Mesenteric fat pad (tissue), 1 donor: Measurements from ENCODE around the gene IL4I1. TPM values are rescaled to one million over a fixed set of nuclear protein-coding genes. Genes with fewer than 3 reads are reported as not detected.
"Not testable (repeated sequence)": the region's sequence is repeated elsewhere in the genome, so short reads cannot be mapped to it uniquely, and the experiment has no call there.

Source experiments
- DNase-seq: peaks from one replicate; pipeline ENCODE4 v3.0.0-alpha.2; 2020; ENCODE audit warnings: low spot score
- long read RNA-seq: library from polyadenylated mRNA; unstranded; transcript quantifications from one replicate; pipeline ENCODE4 v2.0.0, GENCODE V29; 2020
- total RNA-seq: library from RNA; stranded (reverse); fragmentation: NEBNext Ultra II Directional; extraction: Animal tissue kit (Norgen Biotek cat#: 25700); gene quantifications from one replicate; pipeline ENCODE4 v1.2.1, GENCODE V29; 2021
- donor health status: DM: yes; HTN: yes; CAD: no.

IL4I1 gene, protein sequence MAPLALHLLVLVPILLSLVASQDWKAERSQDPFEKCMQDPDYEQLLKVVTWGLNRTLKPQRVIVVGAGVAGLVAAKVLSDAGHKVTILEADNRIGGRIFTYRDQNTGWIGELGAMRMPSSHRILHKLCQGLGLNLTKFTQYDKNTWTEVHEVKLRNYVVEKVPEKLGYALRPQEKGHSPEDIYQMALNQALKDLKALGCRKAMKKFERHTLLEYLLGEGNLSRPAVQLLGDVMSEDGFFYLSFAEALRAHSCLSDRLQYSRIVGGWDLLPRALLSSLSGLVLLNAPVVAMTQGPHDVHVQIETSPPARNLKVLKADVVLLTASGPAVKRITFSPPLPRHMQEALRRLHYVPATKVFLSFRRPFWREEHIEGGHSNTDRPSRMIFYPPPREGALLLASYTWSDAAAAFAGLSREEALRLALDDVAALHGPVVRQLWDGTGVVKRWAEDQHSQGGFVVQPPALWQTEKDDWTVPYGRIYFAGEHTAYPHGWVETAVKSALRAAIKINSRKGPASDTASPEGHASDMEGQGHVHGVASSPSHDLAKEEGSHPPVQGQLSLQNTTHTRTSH
- 2.3 TPM for total RNA-seq
- long read RNA-seq, transcript IL4I1-202 (8 exons, 1,863 nt): major isoform, 28 of 30 reads
- long read RNA-seq, partial matches to known transcripts: 2 of 30 reads
- long read RNA-seq, other reads (novel, unspliced or antisense): 0 of 30 reads

DNA sequence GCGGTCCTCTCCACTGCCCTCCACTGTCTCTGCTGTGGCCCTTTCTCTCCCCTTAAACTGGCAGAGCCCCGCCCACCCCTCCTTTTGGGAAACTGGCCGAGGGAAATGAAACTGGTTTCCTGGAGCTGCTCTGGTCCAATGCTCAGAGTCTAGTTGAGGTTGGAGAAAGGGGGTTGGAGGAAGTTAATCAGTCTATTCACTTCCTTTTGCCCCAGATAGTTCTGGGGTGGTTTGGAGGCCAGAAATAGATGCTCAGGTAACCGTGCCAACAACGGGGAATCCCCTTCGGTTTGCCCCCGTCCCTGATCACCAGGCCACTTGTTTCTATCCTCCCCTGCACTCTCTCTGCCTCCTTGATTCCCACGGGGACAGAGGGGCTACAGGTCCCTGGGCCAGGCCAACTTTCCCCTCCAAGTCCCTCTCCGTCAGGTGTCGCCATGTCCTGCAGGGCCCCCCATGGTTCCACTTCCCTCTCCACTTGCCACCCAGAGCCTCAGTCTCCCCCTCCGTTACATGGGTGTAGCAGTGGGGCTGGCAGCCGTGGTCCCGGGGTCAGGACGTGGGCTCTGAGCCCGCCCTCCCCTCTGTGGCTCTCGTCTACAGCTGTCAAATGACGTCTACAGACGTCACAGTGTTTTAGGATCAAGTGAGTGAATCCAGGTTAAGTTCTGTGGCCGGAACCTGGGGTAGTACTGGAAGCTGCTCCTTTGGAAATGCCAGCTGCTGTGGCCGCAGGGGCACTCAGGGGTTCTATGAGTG, at the start of gene IL4I1:
TSS of gene IL4I1 (minus strand) at position 25 of the 759 bp plus-strand sequence. CDS start 727 bp downstream, outside the sequence.
- no peak for DNase-seq

DNA sequence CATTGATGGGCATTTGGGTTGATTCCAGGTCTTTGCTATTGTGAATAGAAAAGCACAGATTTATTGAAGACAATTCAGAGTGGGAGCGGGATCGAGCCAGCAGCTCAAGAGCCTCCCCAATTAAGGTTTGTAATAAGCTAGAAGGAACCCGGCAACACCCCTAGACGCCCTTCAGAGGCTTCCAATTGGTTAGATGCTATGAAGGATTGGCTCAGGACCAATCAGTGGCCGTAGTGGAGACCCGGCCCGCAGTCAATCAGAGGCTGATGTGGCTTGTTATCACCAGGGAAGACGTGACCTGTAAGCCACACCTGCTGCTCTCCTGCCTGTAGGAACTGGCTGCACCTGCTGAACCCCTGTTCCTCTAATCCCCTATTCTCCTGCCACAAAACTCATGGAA, 49.7 kb upstream of the IL4I1 start:
- no peak for DNase-seq

DNA sequence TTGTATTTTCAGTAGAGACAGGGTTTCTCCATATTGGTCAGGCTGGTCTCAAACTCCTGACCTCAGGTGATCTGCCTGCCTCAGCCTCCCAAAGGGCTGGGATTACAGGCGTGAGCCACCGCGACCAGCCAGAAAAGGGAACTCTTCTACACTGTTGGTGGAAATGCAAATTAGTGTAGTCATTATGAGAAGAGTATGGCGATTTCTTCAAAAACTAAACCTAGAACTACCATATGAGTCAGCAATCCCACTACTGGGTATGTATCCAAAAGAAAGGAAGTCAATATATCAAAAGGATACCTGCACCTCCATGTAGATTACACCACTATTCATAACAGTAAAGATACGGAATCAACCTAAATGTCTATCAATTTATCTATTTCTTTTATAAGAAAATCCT, 47.9 kb upstream of the IL4I1 start:
- DNase-seq: not testable (repeated sequence)

DNA sequence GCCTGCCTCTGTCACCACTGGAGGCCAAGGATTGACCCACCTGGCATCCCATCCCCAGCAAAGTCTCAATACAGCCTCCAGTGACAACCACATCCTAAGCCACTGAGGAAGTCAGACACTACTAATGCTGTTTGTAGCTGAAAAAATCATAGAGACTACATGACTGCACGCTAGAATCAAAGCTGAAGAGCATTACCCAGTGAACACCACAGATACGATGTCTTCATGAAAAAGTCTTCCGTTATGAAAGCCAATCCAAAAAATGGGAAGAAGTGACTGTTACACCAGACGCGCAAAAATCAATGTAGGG, 43.8 kb upstream of the IL4I1 start:
- DNase-seq: no peak

DNA sequence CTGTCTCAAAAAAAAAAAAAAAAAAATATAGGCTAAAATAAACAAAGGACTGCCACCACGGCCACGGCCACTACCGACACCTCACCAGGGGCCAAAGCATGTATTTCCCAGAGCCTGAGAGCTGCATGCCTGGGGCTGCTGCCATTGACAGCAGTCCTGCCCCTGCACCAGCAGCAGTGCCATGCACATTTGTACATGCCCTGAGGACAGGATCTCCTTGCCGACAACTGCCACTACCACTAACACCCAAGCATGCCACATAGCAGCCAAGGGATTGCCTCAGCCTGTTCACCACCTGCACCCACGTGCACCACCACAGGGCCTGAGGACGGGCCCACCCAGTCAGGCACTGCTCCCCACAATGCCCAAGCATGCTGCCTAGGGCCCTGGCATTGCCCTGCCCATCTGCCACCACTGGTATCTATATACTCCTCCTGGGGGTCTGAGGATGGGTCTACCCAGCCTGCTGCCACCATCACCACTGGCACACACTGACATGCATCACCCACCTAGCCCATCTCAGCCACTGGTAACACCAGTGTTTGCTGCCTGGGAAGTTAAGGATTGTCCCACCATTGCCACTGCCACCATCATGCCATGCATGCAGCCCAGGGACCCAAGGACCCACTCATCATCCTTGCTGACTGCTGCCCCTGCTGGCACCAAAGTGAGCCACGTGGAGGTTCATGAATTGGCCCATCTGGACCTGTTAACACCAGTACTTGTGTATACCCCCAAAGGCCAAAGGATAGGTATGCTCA, 43.2 kb upstream of the IL4I1 start:
- DNase-seq: no peak

DNA sequence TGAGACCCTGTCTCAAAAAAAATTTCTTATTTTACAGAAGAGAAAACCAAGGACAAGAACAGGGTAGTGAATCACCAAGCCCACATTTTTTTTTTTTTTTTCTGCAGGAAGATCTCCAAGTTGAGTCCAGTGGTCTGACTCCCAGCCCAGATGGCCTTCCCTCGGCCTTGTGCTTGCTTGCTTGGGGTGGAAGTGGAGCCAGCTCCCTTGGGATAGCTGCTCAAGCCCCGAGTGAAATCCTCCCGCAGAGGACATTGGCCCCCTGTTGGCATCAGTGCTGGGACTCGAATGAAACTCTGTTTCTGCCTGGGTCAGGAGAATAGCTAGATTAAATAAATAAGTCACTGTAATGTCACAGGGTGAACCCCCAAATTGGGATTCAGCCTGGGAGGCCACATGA, 42.0 kb upstream of the IL4I1 start:
- DNase-seq: no peak

DNA sequence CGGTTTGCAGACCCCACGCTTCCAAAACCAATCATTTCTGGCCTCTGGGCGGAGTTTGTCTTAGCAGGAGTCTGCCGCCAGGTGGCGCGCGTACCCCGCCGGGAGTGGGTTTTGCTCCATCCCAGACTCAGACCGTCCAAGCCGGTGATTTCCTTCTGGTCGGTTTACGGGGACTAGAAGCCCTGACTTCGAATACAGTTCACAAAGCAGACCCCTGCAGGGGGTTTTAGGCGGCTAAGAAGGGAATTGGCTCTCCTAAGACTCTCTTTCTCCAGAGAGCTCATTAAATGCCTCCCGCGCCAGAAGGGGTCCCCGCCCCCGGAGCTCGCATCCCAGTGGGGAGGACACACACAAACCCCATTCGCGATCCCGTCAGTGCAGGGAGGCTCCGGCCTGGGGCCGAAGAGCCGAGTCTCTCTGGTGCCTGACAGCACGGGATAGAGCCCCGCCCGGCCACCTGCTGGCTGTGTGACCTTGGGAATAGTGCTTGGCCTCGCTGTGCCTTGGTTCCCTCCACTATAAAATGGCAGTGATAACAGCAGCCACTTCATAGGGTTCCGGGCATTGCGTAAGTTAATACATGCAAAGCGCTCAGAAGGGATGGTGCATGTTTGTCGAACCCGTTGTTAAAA, 41.2 kb upstream of the IL4I1 start:
- peak; percentile 95 for DNase-seq

DNA sequence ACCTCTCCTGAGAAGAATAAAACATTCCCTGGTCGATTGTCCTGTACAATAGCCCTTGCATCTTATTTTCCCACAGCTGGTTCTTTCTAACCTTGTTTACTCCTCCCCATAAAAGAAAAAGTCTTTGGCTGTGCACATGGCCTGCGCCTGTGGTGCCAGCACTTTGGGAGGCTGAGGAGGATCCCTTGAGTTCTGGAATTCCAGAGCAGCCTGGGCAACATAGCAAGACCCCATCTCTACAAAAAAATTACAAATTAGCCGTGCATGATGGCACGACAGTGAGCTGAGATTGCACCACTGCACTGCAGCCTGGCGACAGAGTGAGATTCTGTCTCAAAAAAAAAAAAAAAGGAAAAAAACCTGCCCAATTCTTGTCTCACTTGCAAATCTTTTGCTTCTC, 39.9 kb upstream of the IL4I1 start:
- DNase-seq: no peak

DNA sequence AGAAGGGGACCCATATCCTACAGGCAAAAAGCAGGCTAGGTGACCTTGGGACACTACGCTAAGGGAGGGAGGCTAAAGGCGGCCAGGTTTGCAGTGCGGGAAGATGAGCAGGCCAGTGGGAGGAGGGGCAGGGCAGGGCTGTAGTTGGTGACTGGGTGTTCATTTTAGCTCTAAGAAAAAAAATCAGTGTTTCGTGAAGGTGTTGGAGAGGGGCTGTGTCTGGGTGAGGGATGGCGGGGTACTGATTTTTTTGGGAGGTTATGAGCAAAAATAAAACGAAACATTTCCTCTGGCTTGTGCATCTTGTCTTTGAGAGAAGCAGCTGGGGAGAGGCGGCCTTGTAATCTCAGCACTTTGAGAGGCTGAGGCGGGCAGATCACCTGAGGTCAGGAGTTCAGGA, 37.0 kb upstream of the IL4I1 start:
- DNase-seq: no peak

DNA sequence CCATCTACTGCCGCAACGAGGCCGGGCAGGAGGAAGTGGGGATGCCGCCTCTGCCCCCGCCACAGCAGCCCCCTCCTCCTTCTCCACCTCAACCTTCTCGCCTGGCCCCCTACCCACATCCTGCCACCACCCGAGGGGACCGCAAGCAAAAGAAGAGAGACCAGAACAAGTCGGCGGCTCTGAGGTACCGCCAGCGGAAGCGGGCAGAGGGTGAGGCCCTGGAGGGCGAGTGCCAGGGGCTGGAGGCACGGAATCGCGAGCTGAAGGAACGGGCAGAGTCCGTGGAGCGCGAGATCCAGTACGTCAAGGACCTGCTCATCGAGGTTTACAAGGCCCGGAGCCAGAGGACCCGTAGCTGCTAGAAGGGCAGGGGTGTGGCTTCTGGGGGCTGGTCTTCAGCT, 36.0 kb upstream of the IL4I1 start:
- no peak for DNase-seq

DNA sequence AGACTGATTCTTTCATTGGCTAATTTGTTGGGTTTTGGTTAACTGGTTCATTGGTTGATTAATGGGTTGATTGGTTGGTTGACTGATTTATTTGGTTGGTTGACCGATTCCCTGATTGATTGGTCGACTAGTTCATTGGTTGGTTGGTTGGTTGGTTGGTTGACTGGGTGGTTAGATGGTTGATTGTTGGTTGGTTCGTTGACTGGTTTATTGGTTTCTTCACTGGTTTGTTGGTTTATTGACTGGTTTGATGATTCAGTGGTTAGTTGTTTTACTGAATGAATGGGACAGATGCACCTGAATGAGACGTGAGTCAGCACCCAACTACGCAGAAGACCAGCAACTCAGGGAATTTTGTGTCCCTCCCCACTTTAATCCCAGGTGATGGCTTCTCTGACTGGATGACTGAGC, 35.4 kb upstream of the IL4I1 start:
- DNase-seq: no peak

DNA sequence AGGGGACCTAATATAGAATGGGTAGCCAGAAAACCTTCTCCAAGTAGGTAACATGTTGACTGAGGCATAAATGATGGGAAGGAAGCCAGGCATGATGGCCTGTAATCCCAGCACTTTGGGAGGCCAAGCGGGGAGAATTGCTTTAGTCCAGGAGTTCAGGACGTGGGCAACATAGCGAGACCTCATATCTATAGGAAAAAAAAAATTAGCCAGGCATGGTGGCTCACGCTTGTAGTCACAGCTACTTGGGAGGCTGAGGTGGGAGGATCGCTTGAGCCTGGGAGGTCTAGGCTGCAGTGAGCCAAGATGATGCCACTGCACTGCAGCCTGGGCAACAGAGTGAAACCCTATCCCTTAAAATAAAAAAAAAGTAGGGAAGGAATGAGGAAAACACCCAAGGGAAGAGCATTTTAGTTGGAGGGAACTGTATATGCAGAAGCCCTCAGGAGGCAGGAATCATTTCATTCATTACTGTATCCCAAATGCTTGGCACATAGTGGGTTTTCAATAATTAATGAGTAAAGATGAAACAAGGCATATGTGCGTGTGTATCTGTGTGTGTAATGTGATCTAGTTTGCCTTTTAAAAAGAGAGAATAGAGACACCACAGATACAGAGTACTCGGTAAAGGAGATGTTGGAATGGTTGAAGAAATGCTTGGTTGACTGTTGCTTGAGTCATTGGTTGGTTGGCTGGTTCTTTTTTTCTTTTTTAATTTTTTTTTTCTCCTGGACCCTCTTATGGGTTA, 34.8 kb upstream of the IL4I1 start:
- DNase-seq: no peak

DNA sequence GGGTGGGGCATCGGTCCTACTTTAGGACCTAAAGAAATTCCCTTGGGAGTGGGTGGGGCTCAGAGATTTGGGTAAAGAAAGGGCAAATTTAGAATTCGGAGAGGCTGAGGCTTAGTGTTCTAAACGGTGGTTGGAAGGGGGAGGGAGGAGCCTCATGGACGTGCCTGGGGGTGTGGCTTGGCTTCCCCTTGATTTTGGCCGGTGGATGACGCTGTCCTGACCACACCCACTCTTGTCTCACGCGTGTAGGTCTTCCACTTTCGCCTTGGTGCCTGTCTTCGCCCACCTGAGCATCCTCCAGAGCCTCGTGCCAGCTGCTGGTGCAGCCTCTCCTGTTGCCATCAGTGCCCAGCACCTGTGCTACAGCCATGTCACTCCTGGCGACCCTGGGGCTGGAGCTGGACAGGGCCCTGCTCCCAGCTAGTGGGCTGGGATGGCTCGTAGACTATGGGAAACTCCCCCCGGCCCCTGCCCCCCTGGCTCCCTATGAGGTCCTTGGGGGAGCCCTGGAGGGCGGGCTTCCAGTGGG, 33.9 kb upstream of the IL4I1 start:
- DNase-seq: no peak

DNA sequence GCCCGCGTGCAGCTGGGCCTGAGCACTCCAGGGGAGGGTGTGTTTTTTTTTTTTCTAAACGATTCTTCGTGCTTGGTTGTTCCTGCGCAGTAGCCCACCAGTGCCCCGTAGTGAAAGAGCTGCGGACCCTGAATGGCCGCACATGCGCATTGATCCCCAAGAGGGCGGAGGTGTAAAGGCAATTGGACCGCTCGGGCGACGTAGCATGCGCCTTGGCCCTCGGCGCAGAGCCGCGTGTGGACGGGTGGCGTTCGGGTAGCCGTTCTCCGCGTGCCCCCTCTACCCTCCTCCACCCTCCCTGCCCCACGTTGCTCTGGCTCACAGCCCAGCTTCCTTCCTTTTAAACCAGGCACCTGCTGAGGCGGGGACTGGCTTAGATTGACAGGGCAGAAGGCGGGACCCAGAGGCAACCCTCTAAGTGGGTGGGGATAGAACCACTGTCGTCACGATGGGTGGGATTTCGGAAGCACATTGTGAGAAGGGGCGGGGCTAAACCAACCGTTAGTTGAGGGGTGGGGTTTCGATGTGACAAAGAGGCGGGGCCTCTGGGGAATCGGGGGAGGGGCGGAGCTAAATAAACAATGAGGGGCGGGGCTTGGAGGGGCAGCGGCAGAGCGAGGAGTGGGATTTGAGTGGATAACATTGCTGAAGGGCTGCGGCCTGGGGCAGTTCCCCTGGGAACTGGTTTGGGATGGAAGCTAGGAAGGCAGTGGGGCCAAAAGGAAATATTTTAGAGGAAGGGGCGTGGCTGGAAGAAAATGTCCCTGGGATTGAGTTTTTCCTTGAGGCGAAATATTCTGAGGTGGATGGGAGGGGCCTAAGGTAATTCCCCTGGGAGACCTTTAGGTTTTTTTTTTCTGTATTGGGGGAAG, 33.2 kb upstream of the IL4I1 start:
- peak; percentile 93 for DNase-seq

DNA sequence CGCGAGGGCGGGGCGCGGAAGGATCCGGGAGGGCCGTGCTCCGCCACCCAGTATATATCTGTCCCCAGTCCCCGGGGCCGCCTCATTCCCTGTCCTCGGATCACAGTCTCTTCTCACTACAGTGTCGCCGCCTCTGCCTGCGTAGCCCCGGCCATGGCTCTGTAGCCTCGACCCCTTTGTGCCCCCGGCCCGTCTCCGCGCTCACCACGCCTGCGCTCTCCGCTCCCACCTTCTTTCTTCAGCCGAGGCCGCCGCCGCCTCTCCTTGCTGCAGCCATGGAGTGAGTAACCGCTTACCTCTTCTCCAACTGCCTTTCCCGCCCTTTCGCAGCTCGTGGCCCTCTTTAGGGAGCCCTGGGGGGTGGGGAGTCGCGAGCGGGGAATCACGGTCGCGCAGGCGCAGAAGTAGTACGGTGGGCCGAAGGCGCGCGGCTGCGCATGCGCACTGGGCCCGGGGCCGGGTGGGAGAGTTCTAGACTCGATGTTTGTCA, 32.5 kb upstream of the IL4I1 start, which contains the start of the genes ATF5 and NUP62:
TSS of gene ATF5 (plus strand) at position 85 of the 490 bp plus-strand sequence. CDS start 1,646 bp downstream, outside the sequence.
TSS of gene NUP62 (minus strand) at position 384 of the 490 bp plus-strand sequence. CDS start 19,697 bp downstream, outside the sequence.
- DNase-seq: peak; percentile 98

DNA sequence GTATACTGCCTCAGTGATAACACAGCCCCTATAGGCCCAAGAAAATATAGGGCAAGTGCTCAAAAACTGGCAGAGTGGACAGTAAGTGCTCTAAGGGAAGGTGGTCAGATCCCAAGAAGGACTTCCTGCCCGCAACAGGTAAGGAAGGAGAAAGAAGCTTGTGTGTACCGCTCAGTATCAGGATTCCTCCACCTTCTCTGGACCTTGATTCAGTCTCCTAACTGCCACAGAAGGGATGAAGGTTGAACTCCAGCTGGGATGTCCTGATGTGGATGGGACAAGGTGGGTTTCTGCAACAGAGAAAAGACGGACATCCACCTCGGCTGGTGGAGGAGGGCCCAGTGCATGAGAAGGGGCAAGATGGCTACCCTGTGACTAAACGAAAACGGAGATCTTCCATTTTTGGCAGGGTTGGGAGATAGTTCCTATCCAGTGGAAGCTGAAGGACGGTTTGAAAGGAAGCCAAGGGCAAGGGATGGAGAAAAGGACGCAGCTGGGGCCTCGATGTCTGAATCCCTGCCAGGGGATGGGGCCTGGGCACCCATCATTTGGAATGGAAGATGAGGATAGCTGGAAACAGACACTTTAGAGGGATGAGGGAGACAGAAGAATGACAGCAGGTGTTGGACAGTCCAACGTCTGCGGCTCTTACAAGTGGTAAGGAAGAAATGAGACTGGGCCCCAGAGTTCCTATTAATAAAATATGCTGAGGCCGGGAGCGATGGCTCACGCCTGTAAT, 31.0 kb upstream of the IL4I1 start:
- DNase-seq: no peak

DNA sequence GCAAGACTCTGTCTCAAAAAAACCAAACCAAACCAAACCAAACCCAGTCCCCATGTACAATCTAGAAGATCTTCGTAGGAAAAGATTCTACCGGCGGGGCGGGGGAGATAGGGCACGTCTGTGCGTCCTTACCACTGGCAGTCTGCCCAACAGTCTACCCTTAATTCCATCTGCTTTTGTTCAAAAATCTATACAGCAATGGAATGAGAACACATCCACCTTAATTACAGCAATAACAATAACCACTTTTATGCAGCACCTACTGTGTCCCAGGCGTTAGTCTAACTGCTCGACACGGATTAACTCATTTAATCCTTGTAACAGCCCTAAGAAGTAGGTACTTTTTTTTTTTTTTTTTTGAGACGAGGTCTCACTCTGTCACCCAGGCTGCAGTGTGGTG, 29.8 kb upstream of the IL4I1 start:
- DNase-seq: no peak

DNA sequence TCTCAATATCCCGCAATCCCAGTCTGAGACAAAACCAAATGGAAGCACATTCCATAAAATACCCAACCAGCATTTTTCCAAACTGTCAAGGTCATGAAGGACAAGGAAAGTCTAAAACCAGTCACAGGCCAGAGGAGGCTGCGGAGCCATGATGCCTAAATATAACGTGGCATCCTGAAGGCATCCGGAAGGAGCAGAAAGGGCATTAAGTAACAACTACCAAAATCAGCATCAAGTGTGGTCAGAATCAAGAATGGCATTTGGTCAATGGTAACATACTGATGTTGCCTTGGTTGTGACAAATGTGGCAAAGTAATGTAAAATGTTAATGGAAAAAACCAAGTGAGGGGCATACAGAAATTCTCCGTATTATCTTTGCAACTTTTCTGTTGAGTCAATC, 28.8 kb upstream of the IL4I1 start:
- DNase-seq: no peak
